Panc1 (cell line): ENCODE data around the gene MAG.

Experiments
- POLR2AphosphoS5 ChIP-seq: IDR thresholded peaks from 2 replicates; pipeline ENCODE4 v1.6.1; 2012; ENCODE audit warnings: mild to moderate bottlenecking, low read depth, low read length, moderate library complexity
- TF ChIP-seq, protein P1 (sequence below): fragments of 450-650 bp; IDR thresholded peaks from 2 replicates; pipeline ENCODE4 v1.5.1; 2017; ENCODE audit warnings: mild to moderate bottlenecking

DNA sequence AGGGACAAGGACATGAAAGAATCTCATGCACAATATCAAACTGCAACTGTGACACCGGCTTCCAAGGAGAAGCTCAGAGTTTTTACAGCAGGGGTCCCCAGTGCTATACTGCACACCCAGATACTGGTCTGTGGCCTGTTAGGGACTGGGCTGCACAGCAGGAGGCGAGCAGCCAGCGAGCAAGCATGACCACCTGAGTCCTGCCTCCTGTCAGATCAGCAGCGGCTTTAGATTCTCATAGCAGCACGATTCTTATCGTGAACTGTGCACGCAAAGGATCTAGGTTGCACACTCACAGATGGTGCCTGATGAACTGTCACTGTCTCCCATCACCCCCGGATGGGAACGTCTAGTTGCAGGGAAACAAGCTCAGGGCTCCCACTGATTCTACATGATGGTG is 23.9 kb downstream of the MAG start:
- TF ChIP-seq, protein P1, sequence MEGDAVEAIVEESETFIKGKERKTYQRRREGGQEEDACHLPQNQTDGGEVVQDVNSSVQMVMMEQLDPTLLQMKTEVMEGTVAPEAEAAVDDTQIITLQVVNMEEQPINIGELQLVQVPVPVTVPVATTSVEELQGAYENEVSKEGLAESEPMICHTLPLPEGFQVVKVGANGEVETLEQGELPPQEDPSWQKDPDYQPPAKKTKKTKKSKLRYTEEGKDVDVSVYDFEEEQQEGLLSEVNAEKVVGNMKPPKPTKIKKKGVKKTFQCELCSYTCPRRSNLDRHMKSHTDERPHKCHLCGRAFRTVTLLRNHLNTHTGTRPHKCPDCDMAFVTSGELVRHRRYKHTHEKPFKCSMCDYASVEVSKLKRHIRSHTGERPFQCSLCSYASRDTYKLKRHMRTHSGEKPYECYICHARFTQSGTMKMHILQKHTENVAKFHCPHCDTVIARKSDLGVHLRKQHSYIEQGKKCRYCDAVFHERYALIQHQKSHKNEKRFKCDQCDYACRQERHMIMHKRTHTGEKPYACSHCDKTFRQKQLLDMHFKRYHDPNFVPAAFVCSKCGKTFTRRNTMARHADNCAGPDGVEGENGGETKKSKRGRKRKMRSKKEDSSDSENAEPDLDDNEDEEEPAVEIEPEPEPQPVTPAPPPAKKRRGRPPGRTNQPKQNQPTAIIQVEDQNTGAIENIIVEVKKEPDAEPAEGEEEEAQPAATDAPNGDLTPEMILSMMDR: no peak
- no peak for TF ChIP-seq POLR2AphosphoS5
